H9 (cell line): ENCODE results near the gene SFXN2. TPM values are rescaled to one million over a fixed set of nuclear protein-coding genes. Genes with fewer than 3 reads are reported as not detected.

Experiments used
- DNase-seq: peaks from one replicate; pipeline ENCODE4 v3.0.0-alpha.2; 2017
- H2AFZ ChIP-seq: one replicate; pipeline ENCODE4 v1.6.1; 2013; ENCODE audit warnings: mild to moderate bottlenecking, low read length, control low read depth, moderate library complexity
- H2AK5ac ChIP-seq: 2 replicates; pipeline ENCODE4 v1.6.1; 2013; ENCODE audit warnings: low read length, control low read depth, mixed read lengths; ENCODE audit not compliant: insufficient read length
- H2BK120ac ChIP-seq: one replicate; pipeline ENCODE4 v1.6.1; 2013; ENCODE audit warnings: low read depth, mild to moderate bottlenecking, low read length, control low read depth, inconsistent platforms; ENCODE audit not compliant: poor library complexity, severe bottlenecking
- H2BK12ac ChIP-seq: 2 replicates; pipeline ENCODE4 v1.6.1; 2013; ENCODE audit warnings: low read length, control low read depth, mixed read lengths, low read depth; ENCODE audit not compliant: insufficient read length
- H2BK15ac ChIP-seq: 2 replicates; pipeline ENCODE4 v1.6.1; 2013; ENCODE audit warnings: low read depth, low read length, control low read depth
- H2BK20ac ChIP-seq: one replicate; pipeline ENCODE4 v1.6.1; 2013; ENCODE audit warnings: low read depth, mild to moderate bottlenecking, low read length, control low read depth, inconsistent platforms; ENCODE audit not compliant: poor library complexity, severe bottlenecking
- H2BK5ac ChIP-seq: 2 replicates; pipeline ENCODE4 v1.6.1; 2013; ENCODE audit warnings: low read length, control low read depth, mixed read lengths; ENCODE audit not compliant: insufficient read length
- H3K14ac ChIP-seq: 2 replicates; pipeline ENCODE4 v1.6.1; 2013; ENCODE audit warnings: low read length, control low read depth; ENCODE audit not compliant: insufficient read depth
- H3K18ac ChIP-seq: 2 replicates; pipeline ENCODE4 v1.6.1; 2013; ENCODE audit warnings: low read depth, mild to moderate bottlenecking, mixed read lengths, low read length, control low read depth; ENCODE audit not compliant: insufficient read length
- H3K23ac ChIP-seq: 2 replicates; pipeline ENCODE4 v1.6.1; 2013; ENCODE audit warnings: low read length, control low read depth, mixed read lengths, low read depth; ENCODE audit not compliant: insufficient read length
- H3K23me2 ChIP-seq: 2 replicates; pipeline ENCODE4 v1.6.1; 2013; ENCODE audit warnings: low read depth, mild to moderate bottlenecking, mixed read lengths, low read length, control low read depth; ENCODE audit not compliant: insufficient read length, poor library complexity, severe bottlenecking
- H3K27ac ChIP-seq: 2 replicates; pipeline ENCODE4 v1.5.1; 2013; ENCODE audit warnings: low read length, control low read depth, mixed read lengths, low read depth; ENCODE audit not compliant: insufficient read length
- H3K27me3 ChIP-seq: 2 replicates; pipeline ENCODE4 v1.6.1; 2013; ENCODE audit warnings: low read length, control low read depth, inconsistent platforms; ENCODE audit not compliant: insufficient read depth
- H3K4ac ChIP-seq: 2 replicates; pipeline ENCODE4 v1.6.1; 2013; ENCODE audit warnings: low read depth, mild to moderate bottlenecking, control low read depth, inconsistent platforms, low read length, moderate library complexity
- H3K4me1 ChIP-seq: 2 replicates; pipeline ENCODE4 v1.6.1; 2013; ENCODE audit warnings: low read length, control low read depth, inconsistent platforms; ENCODE audit not compliant: insufficient read depth
- H3K4me2 ChIP-seq: 2 replicates; pipeline ENCODE4 v1.6.1; 2013; ENCODE audit warnings: low read length, control low read depth, mixed read lengths; ENCODE audit not compliant: insufficient read length, insufficient read depth
- H3K56ac ChIP-seq: 2 replicates; pipeline ENCODE4 v1.6.1; 2013; ENCODE audit warnings: low read depth, mild to moderate bottlenecking, mixed read lengths, low read length, control low read depth; ENCODE audit not compliant: insufficient read length
- H3K79me1 ChIP-seq: 2 replicates; pipeline ENCODE4 v1.6.1; 2013; ENCODE audit warnings: low read depth, mild to moderate bottlenecking, moderate library complexity, low read length, control low read depth, inconsistent platforms; ENCODE audit not compliant: insufficient read depth, poor library complexity, severe bottlenecking
- H3K79me2 ChIP-seq: 2 replicates; pipeline ENCODE4 v1.6.1; 2013; ENCODE audit warnings: low read length, control low read depth, inconsistent platforms; ENCODE audit not compliant: insufficient read depth
- H3K9ac ChIP-seq: 2 replicates; pipeline ENCODE4 v1.6.1; 2013; ENCODE audit warnings: low read length, control low read depth, mixed read lengths; ENCODE audit not compliant: insufficient read length; ENCODE audit errors: extremely low read depth
- H3K9me3 ChIP-seq: one replicate; pipeline ENCODE4 v1.6.1; 2013; ENCODE audit warnings: low read depth, low read length, inconsistent platforms; ENCODE audit not compliant: control insufficient read depth
- H3T11ph ChIP-seq: one replicate; pipeline ENCODE4 v1.6.1; 2013; ENCODE audit warnings: mild to moderate bottlenecking, low read length, control low read depth, inconsistent platforms
- H4K20me1 ChIP-seq: one replicate; pipeline ENCODE4 v1.6.1; 2013; ENCODE audit not compliant: control insufficient read depth, insufficient read length, insufficient read depth
- H4K5ac ChIP-seq: 2 replicates; pipeline ENCODE4 v1.6.1; 2013; ENCODE audit warnings: low read depth, mild to moderate bottlenecking, mixed read lengths, low read length, control low read depth; ENCODE audit not compliant: insufficient read length
- H4K8ac ChIP-seq: replicated peaks from 2 replicates; pipeline ENCODE4 v1.6.1; 2013; ENCODE audit warnings: low read length, control low read depth, mixed read lengths, low read depth; ENCODE audit not compliant: insufficient read length
- H4K91ac ChIP-seq: 2 replicates; pipeline ENCODE4 v1.6.1; 2013; ENCODE audit warnings: low read depth, mild to moderate bottlenecking, moderate library complexity, mixed read lengths, low read length, control low read depth; ENCODE audit not compliant: insufficient read length
- H3K27ac Mint-ChIP-seq, 3 experiments: 2 replicates in 2 of 3; 3 replicates in 1 of 3; pipeline ENCODE4 v1.8.0; 2020 to 2021; ENCODE audit warnings: mixed read lengths in 3 of 3, mild to moderate bottlenecking in 1 of 3, moderate library complexity in 1 of 3
- H3K27me3 Mint-ChIP-seq: 2 replicates; pipeline ENCODE4 v1.8.0; 2021; ENCODE audit warnings: low read depth, mild to moderate bottlenecking, moderate library complexity, mixed read lengths
- H3K36me3 Mint-ChIP-seq, 3 experiments: 2 replicates in 2 of 3; 3 replicates in 1 of 3; pipeline ENCODE4 v1.8.0; 2020 to 2021; ENCODE audit warnings: low read depth in 3 of 3, mixed read lengths in 3 of 3; ENCODE audit not compliant: insufficient read depth in 1 of 3
- H3K4me1 Mint-ChIP-seq, 2 experiments: 2 replicates each; pipeline ENCODE4 v1.8.0; 2020; ENCODE audit warnings: mixed read lengths in 2 of 2
- H3K4me3 Mint-ChIP-seq, 2 experiments: 2 replicates in 1 of 2; 3 replicates in 1 of 2; pipeline ENCODE4 v1.8.0; 2020 to 2021; ENCODE audit warnings: mild to moderate bottlenecking in 2 of 2, mixed read lengths in 2 of 2, moderate library complexity in 1 of 2
- H3K9me3 Mint-ChIP-seq, 2 experiments: 2 replicates in 1 of 2; 3 replicates in 1 of 2; pipeline ENCODE4 v1.8.0; 2020; ENCODE audit warnings: mild to moderate bottlenecking in 2 of 2, mixed read lengths in 2 of 2, moderate library complexity in 1 of 2
- CTCF ChIP-seq: fragments of 200-600 bp; sonication (generic); conservative IDR thresholded peaks from 3 replicates; pipeline ENCODE4 v1.8.0; 2021; ENCODE audit warnings: antibody characterized with exemption, mild to moderate bottlenecking
- WGBS: extraction: QIAGEN DNeasy Blood & Tissue Kit; methylation state at CpG from one replicate; pipeline ENCODE4 v1.1.7; 2013; ENCODE audit warnings: missing lambda C conversion rate, low lambda C conversion rate, mixed read lengths; ENCODE audit not compliant: insufficient read length; ENCODE audit errors: extremely low coverage; 5-methylcytosine and 5-hydroxymethylcytosine counted together
- total RNA-seq: library from RNA; stranded (reverse); gene quantifications from 2 replicates; pipeline ENCODE4 v1.2.1, GENCODE V29; 2021

SFXN2 gene
- total RNA-seq, 1 experiment from 2014 or later, result 34.7 TPM

GRCh38 chr10:102678842-102679289 lies 35.6 kb upstream of the SFXN2 start:
- no peak overlapping the region for H3K18ac ChIP-seq
- peak; percentile 93 for DNase-seq
- H4K5ac ChIP-seq, result no peak overlapping the region
- H3K14ac ChIP-seq, result no peak overlapping the region
- no CpG with 5 or more reads among the region's 9 CpGs for WGBS
- H2AK5ac ChIP-seq, result no peak overlapping the region
- no peak overlapping the region for H2BK15ac ChIP-seq
- no peaks in the 10 kb centered on the region for H3K79me2 ChIP-seq
- no peak overlapping the region for H2BK5ac ChIP-seq
- Mint-ChIP-seq H3K4me3 (peak overlapping the region; percentile 34 to 53; a peak in 4 of 5 replicates), H3K4me1 (peaks cover 56 to 62% of the 10 kb centered on the region in 2 experiments), H3K27ac (peak overlapping the region; percentile 83 to 93 (median 90); a peak in 6 of 7 replicates), H3K27me3 (no peaks in the 10 kb centered on the region), H3K9me3 (no peaks in the 10 kb centered on the region), H3K36me3 (peaks cover 10 to 30% (median 22%) of the 10 kb centered on the region in 3 experiments; a peak in 6 of 7 replicates)
- no peak overlapping the region for H2BK12ac ChIP-seq
- no peak overlapping the region for H4K8ac ChIP-seq
- H3K23me2 ChIP-seq, result no peaks in the 10 kb centered on the region
- no peak overlapping the region for H2AFZ ChIP-seq
- no peak overlapping the region for H3K4me2 ChIP-seq
- no peaks in the 10 kb centered on the region for H4K20me1 ChIP-seq
- H2BK20ac ChIP-seq, result no peak overlapping the region
- no peak overlapping the region for H3T11ph ChIP-seq
- no peaks in the 10 kb centered on the region for H3K79me1 ChIP-seq
- H3K9ac ChIP-seq, result no peak overlapping the region
- peak; percentile 86 for TF ChIP-seq CTCF
- H3K9me3 ChIP-seq, result no peaks in the 10 kb centered on the region
- no peak overlapping the region for H3K23ac ChIP-seq
- no peaks in the 10 kb centered on the region for H3K27me3 ChIP-seq
- H3K4me1 ChIP-seq, result peaks cover 14% of the 10 kb centered on the region; the same call in 1 of the 2 replicates
- no peak overlapping the region for H2BK120ac ChIP-seq
- H4K91ac ChIP-seq, result no peak overlapping the region
- no peak overlapping the region for H3K27ac ChIP-seq
- no peak overlapping the region for H3K56ac ChIP-seq
- no peak overlapping the region for H3K4ac ChIP-seq
